Nephron (organoid): ENCODE results near the gene FAM120B.

Source experiments
- H3K27ac Mint-ChIP-seq, 3 experiments: 2 replicates each; pipeline ENCODE4 v1.8.0; 2020; ENCODE audit warnings: mixed read lengths in 3 of 3, mild to moderate bottlenecking in 2 of 3, moderate library complexity in 1 of 3
- H3K27me3 Mint-ChIP-seq: 2 replicates; pipeline ENCODE4 v1.8.0; 2021; ENCODE audit warnings: low read depth, mild to moderate bottlenecking, moderate library complexity, mixed read lengths
- H3K36me3 Mint-ChIP-seq: 2 replicates; pipeline ENCODE4 v1.8.0; 2020; ENCODE audit warnings: low read depth, mixed read lengths
- H3K4me1 Mint-ChIP-seq: 2 replicates; pipeline ENCODE4 v1.8.0; 2020; ENCODE audit warnings: mixed read lengths
- H3K4me3 Mint-ChIP-seq, 3 experiments: 2 replicates each; pipeline ENCODE4 v1.8.0; 2020; ENCODE audit warnings: mild to moderate bottlenecking in 3 of 3, mixed read lengths in 3 of 3, moderate library complexity in 2 of 3
- H3K9me3 Mint-ChIP-seq: 2 replicates; pipeline ENCODE4 v1.8.0; 2020; ENCODE audit warnings: mixed read lengths
- TF ChIP-seq, protein P1 (sequence below), 3 experiments: fragments of 200-600 bp; sonication (generic); IDR thresholded peaks; one replicate each; pipeline ENCODE4 v1.5.0; 2021; ENCODE audit warnings: antibody characterized with exemption in 3 of 3; ENCODE audit not compliant: unreplicated experiment in 3 of 3

FAM120B gene

DNA sequence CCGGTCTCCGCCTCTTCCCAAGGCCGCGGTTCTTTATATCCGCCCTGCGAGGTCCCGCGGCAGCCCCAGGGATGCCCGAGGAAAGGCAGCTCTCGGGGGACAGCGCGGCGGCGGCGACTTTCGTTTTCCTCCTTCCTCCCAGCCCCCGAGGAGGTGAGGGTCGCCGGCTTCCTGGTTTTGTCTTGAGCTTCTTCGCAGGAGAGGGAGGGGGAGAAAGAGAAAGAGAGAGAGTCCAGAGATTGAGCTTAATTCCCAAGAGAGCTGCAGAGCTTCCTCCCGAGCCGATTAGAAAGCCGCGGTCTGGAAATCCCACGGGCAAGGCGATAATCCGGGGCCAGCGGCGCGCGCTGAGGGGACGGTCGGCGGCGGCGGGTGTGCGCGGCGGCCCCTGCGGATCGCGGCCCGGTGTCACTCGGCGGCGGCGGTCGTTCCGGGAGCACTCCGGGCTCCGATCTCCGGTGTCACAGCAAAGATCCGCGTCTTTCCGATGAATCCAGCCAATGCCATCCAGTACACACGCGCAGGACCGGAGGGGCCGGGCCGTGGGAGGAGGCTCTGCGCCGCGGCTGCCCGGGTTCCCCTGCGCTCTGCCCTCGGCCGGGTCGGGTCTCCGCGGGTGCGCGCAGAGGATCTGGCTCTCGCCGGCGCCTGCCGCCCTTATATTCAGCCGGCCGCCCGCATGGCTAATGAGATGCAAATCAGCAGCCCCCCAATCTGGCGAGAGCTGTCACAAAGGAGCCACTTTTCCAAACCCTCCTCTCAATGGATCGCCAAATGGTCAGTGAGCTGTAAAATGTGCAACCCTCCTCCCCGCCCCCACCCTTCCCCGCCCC, 16.0 kb upstream of the FAM120B start, which contains the start of gene DLL1:
TSS of gene DLL1 (minus strand) at position 783 of the 833 bp plus-strand sequence. CDS start 939 bp downstream, outside the sequence.
- peaks cover 71% of the 10 kb centered on the region for H3K4me1 Mint-ChIP-seq
- H3K27ac Mint-ChIP-seq = peak within 1 kb of the TSS in 2 of 3 experiments; percentile 24 to 54
- peaks cover 84% of the 10 kb centered on the region for H3K27me3 Mint-ChIP-seq
- no peaks in the 10 kb centered on the region for H3K9me3 Mint-ChIP-seq
- H3K4me3 Mint-ChIP-seq = peak within 1 kb of the TSS; percentile 92 to 94 (median 93)
- H3K36me3 Mint-ChIP-seq = no peaks in the 10 kb centered on the region
- TF ChIP-seq, protein P1, sequence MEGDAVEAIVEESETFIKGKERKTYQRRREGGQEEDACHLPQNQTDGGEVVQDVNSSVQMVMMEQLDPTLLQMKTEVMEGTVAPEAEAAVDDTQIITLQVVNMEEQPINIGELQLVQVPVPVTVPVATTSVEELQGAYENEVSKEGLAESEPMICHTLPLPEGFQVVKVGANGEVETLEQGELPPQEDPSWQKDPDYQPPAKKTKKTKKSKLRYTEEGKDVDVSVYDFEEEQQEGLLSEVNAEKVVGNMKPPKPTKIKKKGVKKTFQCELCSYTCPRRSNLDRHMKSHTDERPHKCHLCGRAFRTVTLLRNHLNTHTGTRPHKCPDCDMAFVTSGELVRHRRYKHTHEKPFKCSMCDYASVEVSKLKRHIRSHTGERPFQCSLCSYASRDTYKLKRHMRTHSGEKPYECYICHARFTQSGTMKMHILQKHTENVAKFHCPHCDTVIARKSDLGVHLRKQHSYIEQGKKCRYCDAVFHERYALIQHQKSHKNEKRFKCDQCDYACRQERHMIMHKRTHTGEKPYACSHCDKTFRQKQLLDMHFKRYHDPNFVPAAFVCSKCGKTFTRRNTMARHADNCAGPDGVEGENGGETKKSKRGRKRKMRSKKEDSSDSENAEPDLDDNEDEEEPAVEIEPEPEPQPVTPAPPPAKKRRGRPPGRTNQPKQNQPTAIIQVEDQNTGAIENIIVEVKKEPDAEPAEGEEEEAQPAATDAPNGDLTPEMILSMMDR (IDR thresholded peaks at IDR 0.05; ENCODE audit: unreplicated experiment in 3 of 3) = no peak

DNA sequence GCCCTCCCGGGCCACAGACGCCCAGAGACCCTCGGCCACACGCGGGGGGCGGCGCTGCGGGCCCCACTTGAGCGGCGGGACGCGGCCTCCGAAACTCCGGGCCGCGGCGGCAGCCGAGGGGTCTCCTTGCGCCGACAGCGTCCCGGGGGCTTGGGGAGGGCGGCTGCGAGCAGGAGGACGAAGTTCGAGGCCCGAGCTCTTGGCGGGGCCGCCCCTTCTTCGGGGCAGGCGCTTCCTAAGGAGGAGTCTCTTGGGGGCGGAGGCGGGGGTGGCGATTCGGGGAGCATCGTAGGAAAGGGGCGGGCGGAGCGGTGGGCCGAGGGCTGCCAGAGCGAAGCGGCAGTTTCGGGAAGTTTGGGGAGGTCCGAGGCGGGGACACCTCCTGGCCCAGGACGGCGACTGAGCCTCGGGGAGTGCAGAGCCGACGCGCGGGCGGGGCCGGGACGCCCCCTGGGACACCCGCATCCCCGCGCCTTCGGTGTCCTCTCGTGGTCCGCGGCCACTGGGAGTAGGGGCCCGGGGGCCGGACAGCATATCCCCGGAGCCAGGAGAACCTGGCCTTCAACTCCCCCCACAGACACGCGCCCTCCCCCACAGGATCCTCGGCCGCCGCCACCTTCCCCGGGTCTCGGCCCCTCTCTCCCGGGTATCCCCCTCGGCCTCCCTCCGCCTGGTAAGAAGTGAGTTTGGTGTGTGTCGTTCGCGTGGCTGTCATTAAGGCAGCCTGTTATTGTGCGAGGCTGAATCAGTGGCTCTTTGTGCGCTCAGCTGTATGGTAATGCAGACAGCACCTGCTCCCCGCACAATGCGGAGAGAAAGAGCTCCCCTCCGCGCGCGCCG, 15.1 kb upstream of the FAM120B start:
- Mint-ChIP-seq H3K27ac (peak overlapping the region in 2 of 3 experiments; percentile 24 to 54), H3K4me1 (peaks cover 63% of the 10 kb centered on the region), H3K4me3 (peak overlapping the region; percentile 91 to 94 (median 92)), H3K36me3 (no peaks in the 10 kb centered on the region), H3K9me3 (no peaks in the 10 kb centered on the region), H3K27me3 (peaks cover 82% of the 10 kb centered on the region)
- TF ChIP-seq, protein P1 (IDR thresholded peaks at IDR 0.05; ENCODE audit: unreplicated experiment in 3 of 3) = no peak

DNA sequence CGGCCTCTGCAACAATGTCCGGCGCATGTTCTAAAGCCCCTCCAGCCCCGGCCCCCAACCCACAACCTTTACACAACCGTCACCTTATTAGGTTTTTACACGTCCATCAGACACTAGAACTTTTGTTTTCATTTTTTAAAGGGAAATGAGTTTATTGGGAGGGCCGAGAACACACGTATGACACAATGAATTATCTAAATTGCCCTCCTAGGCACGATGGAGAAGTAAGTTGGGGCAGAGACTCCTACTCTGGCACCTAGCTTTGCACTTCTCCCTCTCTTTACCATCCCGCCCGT, 14.5 kb upstream of the FAM120B start:
- H3K9me3 Mint-ChIP-seq = no peaks in the 10 kb centered on the region
- H3K36me3 Mint-ChIP-seq = no peaks in the 10 kb centered on the region
- H3K4me3 Mint-ChIP-seq = peak overlapping the region; percentile 80 to 93 (median 91)
- H3K27ac Mint-ChIP-seq = peak overlapping the region in 2 of 3 experiments; percentile 24 to 54
- TF ChIP-seq, protein P1 (IDR thresholded peaks at IDR 0.05; ENCODE audit: unreplicated experiment in 3 of 3) = no peak
- peaks cover 80% of the 10 kb centered on the region for H3K27me3 Mint-ChIP-seq
- peaks cover 57% of the 10 kb centered on the region for H3K4me1 Mint-ChIP-seq

DNA sequence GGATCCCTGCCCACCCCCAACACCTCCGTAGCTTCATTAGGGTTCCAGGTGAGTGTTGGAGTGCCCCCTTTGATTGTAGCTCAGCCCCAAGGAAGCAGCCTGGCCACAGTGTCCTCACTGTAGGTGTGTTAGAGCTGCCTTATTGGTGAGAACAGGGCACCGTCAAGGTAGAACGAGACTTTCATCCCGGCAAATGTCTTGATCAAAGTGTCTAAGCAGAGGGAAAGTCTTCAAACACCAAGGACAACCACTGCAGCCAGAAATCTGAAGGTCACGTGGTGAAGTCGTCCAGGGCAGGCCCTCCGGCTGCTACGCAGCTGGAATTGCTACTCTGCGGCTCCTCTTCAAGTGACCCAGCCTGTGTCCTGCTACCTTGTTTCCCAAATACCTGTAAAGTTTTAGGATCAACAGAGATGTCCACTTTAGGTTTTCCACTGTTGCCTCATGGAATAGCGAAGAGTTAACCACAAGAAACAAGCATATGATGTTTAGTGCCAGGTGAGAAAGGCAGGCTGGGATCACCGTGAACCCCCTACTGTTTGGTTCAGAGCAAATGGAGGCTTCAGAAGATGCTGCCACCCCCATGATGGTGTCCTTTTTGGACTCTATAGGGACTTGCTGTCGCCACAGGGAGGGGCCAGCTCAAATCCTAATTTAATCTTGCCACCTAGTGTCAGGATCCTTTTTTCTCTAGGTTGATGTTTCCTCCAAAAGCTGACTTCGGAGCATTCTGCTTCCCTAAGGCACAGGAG, 14.0 kb upstream of the FAM120B start:
- Mint-ChIP-seq H3K4me1 (peaks cover 56% of the 10 kb centered on the region), H3K36me3 (no peaks in the 10 kb centered on the region), H3K27ac (no peak overlapping the region), H3K27me3 (peaks cover 81% of the 10 kb centered on the region), H3K4me3 (peak overlapping the region; percentile 80 to 93 (median 91)), H3K9me3 (no peaks in the 10 kb centered on the region)
- TF ChIP-seq, protein P1 (IDR thresholded peaks at IDR 0.05; ENCODE audit: unreplicated experiment in 3 of 3) = peak in 2 of 3 experiments; percentile 9 to 31

DNA sequence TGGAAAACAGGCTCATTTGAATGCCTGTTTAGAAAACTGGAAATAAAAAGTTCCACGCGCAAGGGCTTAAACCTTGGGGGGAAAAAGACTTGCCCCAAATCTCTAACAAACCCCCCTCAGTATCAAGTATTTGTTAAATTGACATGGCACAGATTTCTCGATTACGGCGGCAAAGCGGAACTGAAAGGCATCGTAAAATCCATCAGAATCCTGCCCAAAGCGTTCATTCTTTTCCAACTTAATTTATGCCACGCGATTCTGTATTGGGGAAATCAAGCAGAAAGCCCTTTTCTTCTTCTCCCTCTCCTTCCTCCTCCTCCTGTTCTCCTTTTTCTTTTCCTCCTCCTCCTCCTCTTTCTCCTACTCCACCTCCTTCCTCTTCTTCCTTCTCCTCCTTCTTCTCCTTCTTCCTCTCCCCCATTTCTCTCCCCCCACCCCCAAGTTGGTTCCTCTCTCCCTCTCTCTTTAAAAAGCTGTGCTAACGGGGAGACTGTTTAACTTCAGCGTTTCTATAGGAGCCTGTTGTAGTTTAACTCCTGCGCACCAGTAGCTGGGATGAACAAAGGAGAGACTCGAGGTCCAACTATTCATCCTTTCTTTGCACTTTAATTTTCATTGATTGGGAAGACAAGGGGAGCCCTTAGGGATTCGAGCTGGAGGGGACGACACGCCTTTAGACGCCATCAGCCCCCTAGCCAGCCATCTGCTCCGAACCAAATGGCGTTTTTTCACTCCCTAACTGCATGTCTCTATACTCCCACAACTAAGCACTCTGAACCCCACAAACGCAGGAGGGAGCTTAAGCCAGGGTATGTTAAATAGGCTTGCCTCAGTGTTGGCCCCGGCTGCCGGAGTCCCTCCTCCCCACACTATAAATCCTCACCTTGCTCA, 13.0 kb upstream of the FAM120B start:
- TF ChIP-seq, protein P1 (IDR thresholded peaks at IDR 0.05; ENCODE audit: unreplicated experiment in 3 of 3) = no peak
- no peaks in the 10 kb centered on the region for H3K9me3 Mint-ChIP-seq
- no peak overlapping the region for H3K27ac Mint-ChIP-seq
- peaks cover 52% of the 10 kb centered on the region for H3K4me1 Mint-ChIP-seq
- H3K4me3 Mint-ChIP-seq = peak overlapping the region; percentile 80 to 93 (median 91)
- peaks cover 81% of the 10 kb centered on the region for H3K27me3 Mint-ChIP-seq
- no peaks in the 10 kb centered on the region for H3K36me3 Mint-ChIP-seq
